HEK293T (cell line): ENCODE data around the gene MKNK1.

Source experiments
- BHLHE40 ChIP-seq: fragments of 450-650 bp; IDR thresholded peaks from 2 replicates; pipeline ENCODE4 v1.6.1; 2016; ENCODE audit warnings: mild to moderate bottlenecking, moderate library complexity, borderline replicate concordance
- ELF4 ChIP-seq: fragments of 450-650 bp; IDR thresholded peaks from 2 replicates; pipeline ENCODE4 v1.6.1; 2017; ENCODE audit warnings: antibody characterized with exemption
- FOXA1 ChIP-seq: fragments of 450-650 bp; IDR thresholded peaks from 2 replicates; pipeline ENCODE4 v1.6.1; 2016; ENCODE audit warnings: mild to moderate bottlenecking
- FOXK2 ChIP-seq: fragments of 450-650 bp; IDR thresholded peaks from 2 replicates; pipeline ENCODE4 v1.6.1; 2016; ENCODE audit warnings: mild to moderate bottlenecking
- FOXM1 ChIP-seq: fragments of 450-650 bp; IDR thresholded peaks from 2 replicates; pipeline ENCODE4 v1.6.1; 2017; ENCODE audit warnings: mild to moderate bottlenecking, borderline replicate concordance
- HDGF ChIP-seq: fragments of 450-650 bp; IDR thresholded peaks from 2 replicates; pipeline ENCODE4 v1.6.1; 2017; ENCODE audit warnings: antibody characterized with exemption, borderline replicate concordance
- L3MBTL2 ChIP-seq: fragments of 450-650 bp; conservative IDR thresholded peaks from 2 replicates; pipeline ENCODE4 v1.6.1; 2016; ENCODE audit warnings: mild to moderate bottlenecking
- NFRKB ChIP-seq: fragments of 450-650 bp; IDR thresholded peaks from 2 replicates; pipeline ENCODE4 v1.6.1; 2016; ENCODE audit warnings: mild to moderate bottlenecking, moderate library complexity
- ZNF384 ChIP-seq: fragments of 450-650 bp; IDR thresholded peaks from 2 replicates; pipeline ENCODE4 v1.6.1; 2016
- TF ChIP-seq, protein P1 (sequence below): fragments of 450-650 bp; IDR thresholded peaks from 2 replicates; pipeline ENCODE4 v1.6.1; 2016

DNA sequence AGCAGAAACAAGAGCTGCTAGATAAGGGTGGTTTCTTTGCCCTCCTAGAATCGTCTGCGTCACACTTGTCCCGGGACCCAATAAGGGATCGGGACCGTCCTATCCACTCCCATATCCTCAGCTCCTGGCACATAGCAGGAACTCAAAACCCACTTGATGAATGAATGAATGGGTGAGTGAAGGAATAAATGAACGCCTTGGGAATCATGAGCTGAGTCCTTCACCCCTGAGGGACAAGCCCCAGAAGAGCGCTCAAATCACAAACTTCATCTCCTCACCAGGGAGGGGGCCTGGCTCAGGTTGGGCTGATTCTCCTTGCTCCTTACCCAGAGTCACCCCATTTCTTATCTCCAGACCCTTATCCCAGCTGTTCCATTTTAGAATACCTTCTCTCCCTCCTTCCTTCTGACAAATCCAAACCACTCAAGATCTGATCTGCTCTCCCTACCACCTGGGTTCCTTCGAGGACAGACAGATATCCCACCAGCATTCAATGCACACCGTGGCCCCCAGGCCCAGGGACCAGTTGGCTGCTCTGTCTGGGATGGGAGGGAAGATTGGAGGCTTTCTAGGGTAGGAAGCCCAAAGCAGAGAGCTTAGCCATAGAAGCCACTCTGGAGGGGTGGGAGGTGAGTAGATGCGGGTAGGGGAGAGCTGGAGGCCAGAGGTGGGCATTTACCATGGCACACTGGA lies 13.2 kb upstream of the MKNK1 start:
- TF ChIP-seq ZNF384 (no peak), NFRKB (no peak), ELF4 (no peak), FOXM1 (no peak), FOXK2 (no peak), BHLHE40 (no peak), FOXA1 (no peak), HDGF (no peak), L3MBTL2 (no peak)
- TF ChIP-seq, protein P1, sequence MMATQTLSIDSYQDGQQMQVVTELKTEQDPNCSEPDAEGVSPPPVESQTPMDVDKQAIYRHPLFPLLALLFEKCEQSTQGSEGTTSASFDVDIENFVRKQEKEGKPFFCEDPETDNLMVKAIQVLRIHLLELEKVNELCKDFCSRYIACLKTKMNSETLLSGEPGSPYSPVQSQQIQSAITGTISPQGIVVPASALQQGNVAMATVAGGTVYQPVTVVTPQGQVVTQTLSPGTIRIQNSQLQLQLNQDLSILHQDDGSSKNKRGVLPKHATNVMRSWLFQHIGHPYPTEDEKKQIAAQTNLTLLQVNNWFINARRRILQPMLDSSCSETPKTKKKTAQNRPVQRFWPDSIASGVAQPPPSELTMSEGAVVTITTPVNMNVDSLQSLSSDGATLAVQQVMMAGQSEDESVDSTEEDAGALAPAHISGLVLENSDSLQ = no peak
